GM11168 (cell line): ENCODE results near the gene BCLAF3.

Experiments
- in situ Hi-C: fragments of 300-500 bp; cut with MboI; formaldehyde crosslinking; loops from one replicate; pipeline ENCODE4 v1.12.0; 2022; ENCODE audit warnings: low sequenced_read_pairs; ENCODE audit not compliant: unreplicated experiment

BCLAF3 gene

GRCh38 chrX:19972984-19973383 lies 17.9 kb downstream of the BCLAF3 start:
- in situ Hi-C loops = no loop called here

GRCh38 chrX:19968276-19968675 lies 22.6 kb downstream of the BCLAF3 start:
- in situ Hi-C loops = no loop called here

- in situ Hi-C loops = no loop called here
Observed at GRCh38 chrX:19966056-19966455, 24.8 kb downstream of the BCLAF3 start.

- in situ Hi-C loops = no loop called here
Observed at GRCh38 chrX:19964017-19964710, 26.7 kb downstream of the BCLAF3 start.

- in situ Hi-C loops = no loop called here
Observed at GRCh38 chrX:19960913-19961312, 29.9 kb downstream of the BCLAF3 start.

- in situ Hi-C loops = no loop called here
Observed at GRCh38 chrX:19958552-19959486, 32.0 kb downstream of the BCLAF3 start.

GRCh38 chrX:19956923-19957322 lies 33.9 kb downstream of the BCLAF3 start:
- in situ Hi-C loops = no loop called here

GRCh38 chrX:19956306-19956705 lies 34.6 kb downstream of the BCLAF3 start:
- in situ Hi-C loops = no loop called here

- in situ Hi-C loops = no loop called here
Observed at GRCh38 chrX:19955306-19955705, 35.6 kb downstream of the BCLAF3 start.

GRCh38 chrX:19954335-19955096 lies 36.3 kb downstream of the BCLAF3 start:
- in situ Hi-C loops = no loop called here

- in situ Hi-C loops = no loop called here
Observed at GRCh38 chrX:19953145-19953544, 37.7 kb downstream of the BCLAF3 start.

GRCh38 chrX:19949340-19949739 lies 41.5 kb downstream of the BCLAF3 start:
- in situ Hi-C loops = no loop called here

- in situ Hi-C loops = no loop called here
Observed at GRCh38 chrX:19947612-19948011, 43.2 kb downstream of the BCLAF3 start.
